ENCODE results near the gene HTR1E.

HTR1E gene

GRCh38 chr6:86934365-86934764 lies 3.0 kb upstream of the HTR1E start:
- DNase-seq (ENCODE audit: low read depth, low spot score) = no peak
- Histone ChIP-seq H3K4me1 (ENCODE audit: insufficient read depth, insufficient read length) (no peaks in the 10 kb centered on the region), H3K9me3 (ENCODE audit: insufficient read depth, low read length) (no peaks in the 10 kb centered on the region), H3K9ac (ENCODE audit: insufficient read length, low read depth) (no peak overlapping the region), H3K4me3 (ENCODE audit: insufficient read length, low read depth) (no peak overlapping the region), H3K27me3 (ENCODE audit: insufficient read depth, insufficient read length) (peaks cover 20% of the 10 kb centered on the region), H3K36me3 (ENCODE audit: insufficient read depth, insufficient read length, low read length) (no peaks in the 10 kb centered on the region)
- no peak for TF ChIP-seq ZNF274 (IDR thresholded peaks at IDR 0.05; ENCODE audit: low read depth, low read length)
- no peak for TF ChIP-seq YY1 (IDR thresholded peaks at IDR 0.05; ENCODE audit: insufficient read depth, insufficient read length)
- no peak for TF ChIP-seq SUZ12 (IDR thresholded peaks at IDR 0.05; ENCODE audit: extremely low read depth, insufficient read depth, insufficient read length)

- DNase-seq (ENCODE audit: low read depth, low spot score) = peak; percentile 69
- TF ChIP-seq ZNF274 (IDR thresholded peaks at IDR 0.05; ENCODE audit: low read depth, low read length) (no peak), YY1 (IDR thresholded peaks at IDR 0.05; ENCODE audit: insufficient read depth, insufficient read length) (no peak), SUZ12 (IDR thresholded peaks at IDR 0.05; ENCODE audit: extremely low read depth, insufficient read depth, insufficient read length) (no peak)
- no peaks in the 10 kb centered on the region for H3K9me3 ChIP-seq (ENCODE audit: insufficient read depth, low read length)
- peak overlapping the region; percentile 57 for H3K4me3 ChIP-seq (ENCODE audit: insufficient read length, low read depth)
- H3K27me3 ChIP-seq (ENCODE audit: insufficient read depth, insufficient read length) = peaks cover 20% of the 10 kb centered on the region
- no peaks in the 10 kb centered on the region for H3K4me1 ChIP-seq (ENCODE audit: insufficient read depth, insufficient read length)
- H3K9ac ChIP-seq (ENCODE audit: insufficient read length, low read depth) = no peak overlapping the region
- H3K36me3 ChIP-seq (ENCODE audit: insufficient read depth, insufficient read length, low read length) = no peaks in the 10 kb centered on the region
Observed at GRCh38 chr6:86936834-86937218, 502 bp upstream of the HTR1E start.

GRCh38 chr6:86938814-86939213 lies 1.5 kb downstream of the HTR1E start:
- Histone ChIP-seq H3K4me1 (ENCODE audit: insufficient read depth, insufficient read length) (no peaks in the 10 kb centered on the region), H3K9ac (ENCODE audit: insufficient read length, low read depth) (no peak overlapping the region), H3K9me3 (ENCODE audit: insufficient read depth, low read length) (no peaks in the 10 kb centered on the region), H3K4me3 (ENCODE audit: insufficient read length, low read depth) (no peak overlapping the region), H3K36me3 (ENCODE audit: insufficient read depth, insufficient read length, low read length) (no peaks in the 10 kb centered on the region), H3K27me3 (ENCODE audit: insufficient read depth, insufficient read length) (peaks cover 20% of the 10 kb centered on the region)
- DNase-seq (ENCODE audit: low read depth, low spot score) = no peak
- TF ChIP-seq ZNF274 (IDR thresholded peaks at IDR 0.05; ENCODE audit: low read depth, low read length) (no peak), SUZ12 (IDR thresholded peaks at IDR 0.05; ENCODE audit: extremely low read depth, insufficient read depth, insufficient read length) (no peak), YY1 (IDR thresholded peaks at IDR 0.05; ENCODE audit: insufficient read depth, insufficient read length) (no peak)

GRCh38 chr6:86941461-86941860 lies 4.1 kb downstream of the HTR1E start:
- no peak for TF ChIP-seq ZNF274 (IDR thresholded peaks at IDR 0.05; ENCODE audit: low read depth, low read length)
- TF ChIP-seq SUZ12 (IDR thresholded peaks at IDR 0.05; ENCODE audit: extremely low read depth, insufficient read depth, insufficient read length) = no peak
- no peak for TF ChIP-seq YY1 (IDR thresholded peaks at IDR 0.05; ENCODE audit: insufficient read depth, insufficient read length)
- H3K4me3 ChIP-seq (ENCODE audit: insufficient read length, low read depth) = no peak overlapping the region
- no peaks in the 10 kb centered on the region for H3K4me1 ChIP-seq (ENCODE audit: insufficient read depth, insufficient read length)
- H3K36me3 ChIP-seq (ENCODE audit: insufficient read depth, insufficient read length, low read length) = no peaks in the 10 kb centered on the region
- no peaks in the 10 kb centered on the region for H3K9me3 ChIP-seq (ENCODE audit: insufficient read depth, low read length)
- no peak overlapping the region for H3K9ac ChIP-seq (ENCODE audit: insufficient read length, low read depth)
- peaks cover 20% of the 10 kb centered on the region for H3K27me3 ChIP-seq (ENCODE audit: insufficient read depth, insufficient read length)
- no peak for DNase-seq (ENCODE audit: low read depth, low spot score)

- Histone ChIP-seq H3K36me3 (ENCODE audit: insufficient read depth, insufficient read length, low read length) (no peaks in the 10 kb centered on the region), H3K4me3 (ENCODE audit: insufficient read length, low read depth) (no peak overlapping the region), H3K9me3 (ENCODE audit: insufficient read depth, low read length) (no peaks in the 10 kb centered on the region), H3K4me1 (ENCODE audit: insufficient read depth, insufficient read length) (no peaks in the 10 kb centered on the region), H3K9ac (ENCODE audit: insufficient read length, low read depth) (no peak overlapping the region), H3K27me3 (ENCODE audit: insufficient read depth, insufficient read length) (peaks cover 12% of the 10 kb centered on the region)
- peak; percentile 2 for DNase-seq (ENCODE audit: low read depth, low spot score)
- TF ChIP-seq ZNF274 (IDR thresholded peaks at IDR 0.05; ENCODE audit: low read depth, low read length) (no peak), SUZ12 (IDR thresholded peaks at IDR 0.05; ENCODE audit: extremely low read depth, insufficient read depth, insufficient read length) (no peak), YY1 (IDR thresholded peaks at IDR 0.05; ENCODE audit: insufficient read depth, insufficient read length) (no peak)
Observed at GRCh38 chr6:86942769-86943516, 5.6 kb downstream of the HTR1E start.

- DNase-seq (ENCODE audit: low read depth, low spot score) = no peak
- Histone ChIP-seq H3K4me3 (ENCODE audit: insufficient read length, low read depth) (no peak overlapping the region), H3K9me3 (ENCODE audit: insufficient read depth, low read length) (no peaks in the 10 kb centered on the region), H3K36me3 (ENCODE audit: insufficient read depth, insufficient read length, low read length) (no peaks in the 10 kb centered on the region), H3K4me1 (ENCODE audit: insufficient read depth, insufficient read length) (no peaks in the 10 kb centered on the region), H3K9ac (ENCODE audit: insufficient read length, low read depth) (no peak overlapping the region), H3K27me3 (ENCODE audit: insufficient read depth, insufficient read length) (peaks cover 3% of the 10 kb centered on the region)
- TF ChIP-seq ZNF274 (IDR thresholded peaks at IDR 0.05; ENCODE audit: low read depth, low read length) (no peak), SUZ12 (IDR thresholded peaks at IDR 0.05; ENCODE audit: extremely low read depth, insufficient read depth, insufficient read length) (no peak), YY1 (IDR thresholded peaks at IDR 0.05; ENCODE audit: insufficient read depth, insufficient read length) (no peak)
Observed at GRCh38 chr6:86943819-86944407, 6.6 kb downstream of the HTR1E start.

- Histone ChIP-seq H3K9ac (ENCODE audit: insufficient read length, low read depth) (no peak overlapping the region), H3K4me3 (ENCODE audit: insufficient read length, low read depth) (no peak overlapping the region), H3K27me3 (ENCODE audit: insufficient read depth, insufficient read length) (no peaks in the 10 kb centered on the region), H3K36me3 (ENCODE audit: insufficient read depth, insufficient read length, low read length) (no peaks in the 10 kb centered on the region), H3K9me3 (ENCODE audit: insufficient read depth, low read length) (no peaks in the 10 kb centered on the region), H3K4me1 (ENCODE audit: insufficient read depth, insufficient read length) (no peaks in the 10 kb centered on the region)
- DNase-seq (ENCODE audit: low read depth, low spot score) = no peak
- TF ChIP-seq SUZ12 (IDR thresholded peaks at IDR 0.05; ENCODE audit: extremely low read depth, insufficient read depth, insufficient read length) = no peak
- no peak for TF ChIP-seq ZNF274 (IDR thresholded peaks at IDR 0.05; ENCODE audit: low read depth, low read length)
- no peak for TF ChIP-seq YY1 (IDR thresholded peaks at IDR 0.05; ENCODE audit: insufficient read depth, insufficient read length)
Observed at GRCh38 chr6:86949771-86950170, 12.4 kb downstream of the HTR1E start.

Data from NT2/D1 (cell line).